Measurements from ENCODE around the gene CLIP3.
A peak's percentile ranks its signal among the peaks of the same experiment; 100 is the strongest.

- TF ChIP-seq EZH2 (IDR thresholded peaks at IDR 0.05; ENCODE audit: insufficient read depth, poor library complexity, severe bottlenecking) (peak; percentile 13), EZH2phosphoT487 (IDR thresholded peaks at IDR 0.05; ENCODE audit: insufficient read depth, low read depth) (no peak)
These were observed 45.8 kb downstream of the CLIP3 start for GRCh38 chr19:35986664-35987570.
